ENCODE data around the gene PYM1.
"Not testable (repeated sequence)": the region's sequence is repeated elsewhere in the genome, so short reads cannot be mapped to it uniquely, and the experiment has no call there.

DNA sequence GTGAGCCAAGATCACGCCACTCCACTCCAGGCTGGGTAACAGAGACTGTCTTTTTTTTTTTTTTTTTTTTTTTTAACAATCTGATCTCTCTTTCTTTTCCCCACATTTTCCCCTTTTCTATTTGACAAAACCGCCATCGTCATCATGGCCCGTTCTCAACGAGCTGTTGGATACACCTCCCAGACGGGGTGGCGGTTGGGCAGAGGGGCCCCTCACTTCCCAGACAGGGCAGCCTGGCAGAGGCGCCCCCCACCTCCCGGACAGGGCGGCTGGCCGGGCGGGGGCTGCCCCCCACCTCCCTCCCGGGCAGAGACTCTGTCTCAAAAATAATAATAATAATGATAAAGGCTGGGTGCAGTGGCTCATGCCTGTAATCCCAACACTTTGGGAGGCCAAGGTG, 64.8 kb downstream of the PYM1 start:
- TF ChIP-seq, protein P1, sequence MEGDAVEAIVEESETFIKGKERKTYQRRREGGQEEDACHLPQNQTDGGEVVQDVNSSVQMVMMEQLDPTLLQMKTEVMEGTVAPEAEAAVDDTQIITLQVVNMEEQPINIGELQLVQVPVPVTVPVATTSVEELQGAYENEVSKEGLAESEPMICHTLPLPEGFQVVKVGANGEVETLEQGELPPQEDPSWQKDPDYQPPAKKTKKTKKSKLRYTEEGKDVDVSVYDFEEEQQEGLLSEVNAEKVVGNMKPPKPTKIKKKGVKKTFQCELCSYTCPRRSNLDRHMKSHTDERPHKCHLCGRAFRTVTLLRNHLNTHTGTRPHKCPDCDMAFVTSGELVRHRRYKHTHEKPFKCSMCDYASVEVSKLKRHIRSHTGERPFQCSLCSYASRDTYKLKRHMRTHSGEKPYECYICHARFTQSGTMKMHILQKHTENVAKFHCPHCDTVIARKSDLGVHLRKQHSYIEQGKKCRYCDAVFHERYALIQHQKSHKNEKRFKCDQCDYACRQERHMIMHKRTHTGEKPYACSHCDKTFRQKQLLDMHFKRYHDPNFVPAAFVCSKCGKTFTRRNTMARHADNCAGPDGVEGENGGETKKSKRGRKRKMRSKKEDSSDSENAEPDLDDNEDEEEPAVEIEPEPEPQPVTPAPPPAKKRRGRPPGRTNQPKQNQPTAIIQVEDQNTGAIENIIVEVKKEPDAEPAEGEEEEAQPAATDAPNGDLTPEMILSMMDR (IDR thresholded peaks at IDR 0.05): not testable (repeated sequence)
- not testable (repeated sequence) for TF ChIP-seq POLR2AphosphoS5 (IDR thresholded peaks at IDR 0.05)

Measured in upper lobe of left lung (tissue), 4 donors.